HG02623 (cell line): ENCODE results near the gene MINK1.
"Not testable (repeated sequence)": the region's sequence is repeated elsewhere in the genome, so short reads cannot be mapped to it uniquely, and the experiment has no call there.

Experiments
- ATAC-seq: cut with Tn5 transposase; IDR thresholded peaks from one replicate; pipeline ENCODE4 v1.9.1; 2021; ENCODE audit warnings: moderate library complexity; ENCODE audit not compliant: unreplicated experiment

Gene MINK1

DNA sequence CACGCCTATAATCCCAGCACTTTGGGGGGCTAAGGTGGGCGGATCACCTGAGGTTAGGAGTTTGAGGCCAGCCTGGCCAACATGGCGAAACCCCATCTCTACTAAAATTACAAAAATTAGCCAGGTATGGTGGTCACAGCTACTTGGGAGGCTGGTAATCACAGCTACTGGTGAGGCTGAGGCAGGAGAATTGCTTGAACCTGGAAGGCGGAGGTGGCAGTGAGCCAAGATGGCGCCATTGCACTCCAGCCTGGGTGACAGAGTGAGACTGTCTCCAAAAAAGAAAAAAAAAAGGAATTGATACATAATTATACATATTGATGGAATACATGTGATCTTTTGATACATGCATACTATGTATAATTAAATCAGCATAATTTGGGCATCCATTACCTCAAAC lies 34.4 kb downstream of the MINK1 start:
- not testable (repeated sequence) for ATAC-seq

GRCh38 chr17:4869058-4869998 lies 36.2 kb downstream of the MINK1 start:
- ATAC-seq: not testable (repeated sequence)

GRCh38 chr17:4870855-4871254 lies 37.7 kb downstream of the MINK1 start:
- no peak for ATAC-seq

DNA sequence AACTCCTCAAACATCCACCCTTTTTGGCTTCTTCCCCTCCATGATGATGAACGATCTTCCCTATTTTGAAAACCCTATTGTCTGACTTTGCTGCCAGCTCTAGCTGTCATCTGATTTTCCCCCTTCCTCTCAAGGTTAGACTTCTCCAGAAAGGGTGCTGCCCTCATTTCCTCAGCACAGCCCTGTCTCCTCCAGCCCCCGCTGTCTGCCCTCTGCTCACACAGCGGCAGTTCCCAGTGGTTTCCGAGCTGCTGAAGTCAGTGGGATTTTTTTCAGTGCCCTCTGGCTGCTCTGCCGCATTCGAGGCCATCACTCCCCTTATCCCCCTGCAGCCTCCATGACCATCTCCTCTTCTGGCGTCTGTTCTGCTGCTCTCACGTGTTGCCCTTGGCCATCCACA lies 39.6 kb downstream of the MINK1 start:
- ATAC-seq: no peak

DNA sequence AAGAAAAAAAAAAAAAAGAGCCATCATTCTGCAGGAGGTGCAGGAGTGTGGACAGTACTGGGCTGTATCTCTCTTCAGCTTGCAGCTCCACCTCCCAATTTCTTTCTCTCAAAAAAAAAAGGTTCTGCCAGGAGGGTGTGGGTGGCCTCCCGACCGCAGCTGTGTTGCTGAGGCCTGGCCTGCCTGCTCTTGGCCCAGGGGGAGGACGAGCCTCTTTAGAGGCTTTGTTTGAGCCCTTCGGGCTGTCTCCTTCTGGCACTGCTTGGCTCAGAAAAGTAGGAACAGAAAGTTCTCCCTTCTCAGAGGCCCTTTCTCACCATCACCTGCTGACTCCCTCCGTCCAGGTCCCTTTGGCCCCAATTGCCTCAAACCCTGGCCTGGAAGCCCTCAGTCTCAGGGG lies 43.9 kb downstream of the MINK1 start:
- ATAC-seq: no peak

DNA sequence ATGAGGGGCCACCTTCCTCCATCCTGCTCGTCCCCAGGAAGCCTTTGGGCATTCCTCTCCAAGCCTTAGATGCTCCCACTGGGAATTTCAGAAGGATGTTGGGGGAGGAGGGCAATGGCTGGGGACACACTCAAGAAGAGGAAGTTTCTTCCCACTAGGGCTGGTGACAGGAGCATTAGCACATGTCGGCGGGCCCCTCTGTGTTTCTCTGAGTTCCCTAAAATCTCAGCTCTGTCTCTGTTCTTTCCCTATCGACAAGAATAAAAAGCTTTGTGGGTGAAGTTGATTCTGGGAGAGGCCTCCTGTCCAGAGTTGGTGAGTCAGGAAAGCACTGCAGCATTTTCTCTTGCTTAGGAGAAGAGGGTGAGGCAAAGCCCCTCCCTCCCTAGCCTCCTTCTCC lies 46.5 kb downstream of the MINK1 start:
- ATAC-seq: no peak

DNA sequence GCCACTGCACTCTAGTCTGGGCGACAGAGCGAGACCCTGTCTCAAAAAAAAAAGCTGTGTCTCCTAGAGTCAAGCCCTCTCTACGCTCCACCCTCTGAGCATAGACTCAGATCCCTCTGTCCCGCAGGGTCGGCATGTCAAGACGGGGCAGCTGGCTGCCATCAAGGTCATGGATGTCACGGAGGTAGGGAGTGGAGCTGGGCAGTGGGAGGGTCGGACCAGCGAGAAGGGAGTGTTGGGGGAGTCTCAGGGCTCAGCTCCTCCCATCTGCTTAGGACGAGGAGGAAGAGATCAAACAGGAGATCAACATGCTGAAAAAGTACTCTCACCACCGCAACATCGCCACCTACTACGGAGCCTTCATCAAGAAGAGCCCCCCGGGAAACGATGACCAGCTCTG lies 47.7 kb downstream of the MINK1 start:
- no peak for ATAC-seq

- ATAC-seq: no peak
Observed at GRCh38 chr17:4881761-4882555, 48.8 kb downstream of the MINK1 start.

GRCh38 chr17:4884489-4884888 lies 51.3 kb downstream of the MINK1 start:
- ATAC-seq: no peak

GRCh38 chr17:4886830-4887229 lies 53.7 kb downstream of the MINK1 start:
- no peak for ATAC-seq

DNA sequence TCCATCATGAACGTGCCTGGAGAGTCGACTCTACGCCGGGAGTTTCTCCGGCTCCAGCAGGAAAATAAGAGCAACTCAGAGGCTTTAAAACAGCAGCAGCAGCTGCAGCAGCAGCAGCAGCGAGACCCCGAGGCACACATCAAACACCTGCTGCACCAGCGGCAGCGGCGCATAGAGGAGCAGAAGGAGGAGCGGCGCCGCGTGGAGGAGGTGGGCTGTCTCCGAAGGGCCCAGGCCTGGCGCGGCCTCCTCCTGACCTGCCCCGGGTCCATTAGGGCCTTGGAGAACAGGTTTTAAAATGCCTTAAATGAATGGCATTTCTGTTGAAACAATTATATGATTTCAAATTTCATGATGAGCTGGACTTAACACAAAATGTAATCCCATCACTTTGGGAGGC lies 54.4 kb downstream of the MINK1 start:
- no peak for ATAC-seq

- no peak for ATAC-seq
Observed at GRCh38 chr17:4891411-4892410, 58.6 kb downstream of the MINK1 start.

GRCh38 chr17:4892499-4893221 lies 59.5 kb downstream of the MINK1 start:
- ATAC-seq: no peak

DNA sequence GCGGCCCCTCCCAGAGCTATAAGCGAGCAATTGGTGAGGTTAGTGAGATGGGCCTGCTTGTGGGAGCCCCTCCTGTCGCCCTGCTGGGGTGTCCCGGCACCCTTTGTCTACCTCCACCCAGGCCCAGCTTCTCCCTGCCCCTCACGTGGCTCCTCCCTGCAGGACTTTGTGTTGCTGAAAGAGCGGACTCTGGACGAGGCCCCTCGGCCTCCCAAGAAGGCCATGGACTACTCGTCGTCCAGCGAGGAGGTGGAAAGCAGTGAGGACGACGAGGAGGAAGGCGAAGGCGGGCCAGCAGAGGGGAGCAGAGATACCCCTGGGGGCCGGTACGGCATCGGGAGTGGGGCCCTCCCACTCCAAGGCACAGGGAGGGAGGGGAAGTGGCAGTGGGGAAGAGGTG lies 60.1 kb downstream of the MINK1 start:
- no peak for ATAC-seq

GRCh38 chr17:4893721-4894560 lies 60.8 kb downstream of the MINK1 start:
- no peak for ATAC-seq

DNA sequence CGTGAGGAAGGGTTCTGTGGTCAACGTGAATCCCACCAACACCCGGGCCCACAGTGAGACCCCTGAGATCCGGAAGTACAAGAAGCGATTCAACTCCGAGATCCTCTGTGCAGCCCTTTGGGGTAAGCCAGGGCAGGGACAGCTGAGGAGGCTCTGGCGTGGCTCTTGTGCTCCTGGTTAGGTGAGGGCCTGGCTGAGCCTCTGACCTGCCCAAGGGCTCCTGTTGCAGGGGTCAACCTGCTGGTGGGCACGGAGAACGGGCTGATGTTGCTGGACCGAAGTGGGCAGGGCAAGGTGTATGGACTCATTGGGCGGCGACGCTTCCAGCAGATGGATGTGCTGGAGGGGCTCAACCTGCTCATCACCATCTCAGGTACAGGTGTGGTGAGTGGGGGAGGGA lies 62.0 kb downstream of the MINK1 start:
- ATAC-seq: no peak

DNA sequence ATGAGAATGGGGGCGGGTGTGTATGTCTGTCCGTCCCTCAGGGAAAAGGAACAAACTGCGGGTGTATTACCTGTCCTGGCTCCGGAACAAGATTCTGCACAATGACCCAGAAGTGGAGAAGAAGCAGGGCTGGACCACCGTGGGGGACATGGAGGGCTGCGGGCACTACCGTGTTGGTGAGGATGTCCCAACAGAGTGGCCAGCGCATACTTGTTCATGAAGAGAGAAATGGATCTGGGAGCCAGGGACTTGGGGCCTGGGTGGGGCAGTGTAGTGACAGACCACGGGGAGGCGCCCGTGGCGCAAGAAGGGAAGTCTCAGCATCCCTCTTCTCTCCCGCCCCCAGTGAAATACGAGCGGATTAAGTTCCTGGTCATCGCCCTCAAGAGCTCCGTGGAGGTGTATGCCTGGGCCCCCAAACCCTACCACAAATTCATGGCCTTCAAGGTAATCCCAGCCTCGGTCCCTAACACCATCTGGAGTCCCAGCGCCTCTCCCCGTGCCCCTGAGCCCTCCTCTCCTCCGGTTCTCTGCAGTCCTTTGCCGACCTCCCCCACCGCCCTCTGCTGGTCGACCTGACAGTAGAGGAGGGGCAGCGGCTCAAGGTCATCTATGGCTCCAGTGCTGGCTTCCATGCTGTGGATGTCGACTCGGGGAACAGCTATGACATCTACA lies 62.7 kb downstream of the MINK1 start:
- no peak for ATAC-seq

GRCh38 chr17:4896332-4897197 lies 63.4 kb downstream of the MINK1 start:
- ATAC-seq: no peak
